Stimulated activated naive CD8-positive, alpha-beta T cell treated with anti-CD3 and anti-CD28 coated beads, Interleukin-15, Interleukin-2, amounts not matched to agents 100 ng/mL and 50 ng/mL, for 24 hours (primary cell): Measurements from ENCODE around the gene KLRF1.

Experiments used
- H3K27ac Mint-ChIP-seq: one replicate; pipeline ENCODE4 v1.8.0; 2021; ENCODE audit warnings: mild to moderate bottlenecking, mixed read lengths
- H3K27me3 Mint-ChIP-seq: one replicate; pipeline ENCODE4 v1.8.0; 2021; ENCODE audit warnings: mixed read lengths
- H3K36me3 Mint-ChIP-seq: one replicate; pipeline ENCODE4 v1.8.0; 2021; ENCODE audit warnings: low read depth, mixed read lengths
- H3K4me1 Mint-ChIP-seq: one replicate; pipeline ENCODE4 v1.8.0; 2021; ENCODE audit warnings: low read depth, mixed read lengths
- H3K4me3 Mint-ChIP-seq: one replicate; pipeline ENCODE4 v1.8.0; 2021; ENCODE audit warnings: mild to moderate bottlenecking, mixed read lengths
- H3K9me3 Mint-ChIP-seq: one replicate; pipeline ENCODE4 v1.8.0; 2021; ENCODE audit warnings: mixed read lengths

The KLRF1 gene

DNA sequence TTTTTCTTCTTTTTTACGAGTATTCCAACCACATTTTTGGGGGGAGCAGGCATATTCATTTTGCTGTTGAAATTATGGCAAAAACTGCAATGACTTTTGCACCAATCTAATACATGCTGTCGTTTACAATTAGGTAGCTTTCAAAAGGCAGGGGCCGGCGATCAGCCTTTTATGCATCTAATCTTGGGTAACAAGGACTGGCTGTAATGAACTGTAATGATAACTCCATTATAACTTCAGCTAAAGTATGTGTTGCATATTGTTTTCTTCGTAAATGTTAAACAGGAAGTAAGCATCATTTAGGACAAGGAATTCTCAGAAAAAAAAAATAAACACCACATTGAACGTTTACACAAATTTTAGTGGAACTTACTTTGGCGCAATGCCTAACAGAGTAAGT, 30.3 kb upstream of the KLRF1 start:
- H3K4me1 Mint-ChIP-seq, result peaks cover 63% of the 10 kb centered on the region
- no peaks in the 10 kb centered on the region for H3K27me3 Mint-ChIP-seq
- H3K9me3 Mint-ChIP-seq, result no peaks in the 10 kb centered on the region
- H3K4me3 Mint-ChIP-seq, result peak overlapping the region; percentile 81
- H3K36me3 Mint-ChIP-seq, result no peaks in the 10 kb centered on the region
- peak overlapping the region; percentile 93 for H3K27ac Mint-ChIP-seq

GRCh38 chr12:9797722-9798619, 29.3 kb upstream of the KLRF1 start:
- Mint-ChIP-seq H3K4me1 (peaks cover 53% of the 10 kb centered on the region), H3K27ac (no peak overlapping the region), H3K4me3 (peak overlapping the region; percentile 7), H3K9me3 (no peaks in the 10 kb centered on the region), H3K27me3 (no peaks in the 10 kb centered on the region), H3K36me3 (no peaks in the 10 kb centered on the region)

DNA sequence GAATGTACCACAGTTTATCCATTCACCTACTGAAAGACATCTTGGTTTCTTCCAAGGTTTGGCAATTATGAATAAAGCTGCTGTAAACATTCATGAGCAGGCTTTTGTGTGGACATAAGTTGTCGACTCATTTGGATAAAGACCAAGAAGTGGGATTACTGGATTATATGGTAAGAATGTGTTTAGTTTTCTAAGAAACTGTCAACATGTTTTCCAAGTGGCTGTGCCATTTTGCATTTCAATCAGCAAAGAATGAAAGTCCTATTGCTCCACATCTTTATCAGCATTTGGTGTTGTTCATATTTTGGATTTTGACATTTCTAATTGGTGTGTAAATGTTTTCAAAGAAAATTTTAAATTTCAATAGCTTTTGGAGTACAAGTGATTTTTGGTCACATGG, 27.3 kb upstream of the KLRF1 start:
- Mint-ChIP-seq H3K27ac (no peak overlapping the region), H3K36me3 (no peaks in the 10 kb centered on the region), H3K27me3 (peaks cover 3% of the 10 kb centered on the region), H3K4me3 (no peak overlapping the region), H3K9me3 (no peaks in the 10 kb centered on the region), H3K4me1 (peaks cover 33% of the 10 kb centered on the region)

DNA sequence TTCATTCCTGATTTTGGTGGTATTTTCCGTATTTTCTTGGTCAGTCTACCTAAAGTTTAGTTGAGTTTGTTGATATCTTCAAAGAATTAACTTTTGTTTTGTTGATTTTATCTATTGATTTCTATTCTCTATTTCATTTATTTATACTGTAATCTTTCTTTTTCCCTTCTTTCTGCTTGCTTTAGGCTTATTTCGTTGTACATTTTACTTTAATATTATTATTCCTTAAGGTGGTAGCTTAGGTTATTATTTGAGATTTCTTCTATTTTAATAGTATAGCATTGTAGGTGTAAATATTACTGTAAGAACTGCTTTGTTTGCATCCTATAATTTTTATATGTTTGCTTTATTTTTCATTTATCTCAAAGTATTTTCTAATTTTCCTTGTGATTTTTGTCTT, 21.4 kb upstream of the KLRF1 start:
- H3K9me3 Mint-ChIP-seq, result no peaks in the 10 kb centered on the region
- H3K36me3 Mint-ChIP-seq, result no peaks in the 10 kb centered on the region
- H3K4me3 Mint-ChIP-seq, result no peak overlapping the region
- peaks cover 11% of the 10 kb centered on the region for H3K27me3 Mint-ChIP-seq
- no peak overlapping the region for H3K27ac Mint-ChIP-seq
- peaks cover 4% of the 10 kb centered on the region for H3K4me1 Mint-ChIP-seq

GRCh38 chr12:9806714-9807113, 20.6 kb upstream of the KLRF1 start:
- no peak overlapping the region for H3K4me3 Mint-ChIP-seq
- H3K4me1 Mint-ChIP-seq, result peaks cover 5% of the 10 kb centered on the region
- H3K27me3 Mint-ChIP-seq, result peaks cover 11% of the 10 kb centered on the region
- H3K27ac Mint-ChIP-seq, result no peak overlapping the region
- no peaks in the 10 kb centered on the region for H3K36me3 Mint-ChIP-seq
- no peaks in the 10 kb centered on the region for H3K9me3 Mint-ChIP-seq

- no peaks in the 10 kb centered on the region for H3K36me3 Mint-ChIP-seq
- no peak overlapping the region for H3K27ac Mint-ChIP-seq
- H3K27me3 Mint-ChIP-seq, result peaks cover 14% of the 10 kb centered on the region
- H3K4me3 Mint-ChIP-seq, result no peak overlapping the region
- H3K4me1 Mint-ChIP-seq, result peaks cover 10% of the 10 kb centered on the region
- H3K9me3 Mint-ChIP-seq, result no peaks in the 10 kb centered on the region
Observed at GRCh38 chr12:9808504-9808903, 18.8 kb upstream of the KLRF1 start.

DNA sequence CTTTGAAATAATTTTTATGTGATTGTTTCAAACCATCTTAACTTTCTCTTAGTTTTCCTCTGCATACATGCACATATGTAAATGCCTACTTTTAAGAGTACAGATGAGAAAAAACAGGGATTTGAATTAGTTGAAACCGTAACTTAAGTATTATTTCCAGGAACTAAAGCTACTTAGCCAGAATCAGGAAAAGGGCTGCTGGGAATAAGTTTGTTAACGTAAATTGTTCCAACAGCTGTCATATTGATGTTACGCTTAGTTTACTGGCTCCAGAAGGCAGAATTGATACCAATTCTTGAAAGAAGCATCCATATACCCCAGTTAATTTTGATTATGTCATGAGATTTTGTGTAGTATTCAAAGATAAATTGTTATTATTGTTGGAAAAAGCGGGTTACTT, 17.9 kb upstream of the KLRF1 start:
- Mint-ChIP-seq H3K4me1 (peaks cover 15% of the 10 kb centered on the region), H3K36me3 (no peaks in the 10 kb centered on the region), H3K27me3 (peaks cover 14% of the 10 kb centered on the region), H3K9me3 (no peaks in the 10 kb centered on the region), H3K4me3 (no peak overlapping the region), H3K27ac (no peak overlapping the region)

DNA sequence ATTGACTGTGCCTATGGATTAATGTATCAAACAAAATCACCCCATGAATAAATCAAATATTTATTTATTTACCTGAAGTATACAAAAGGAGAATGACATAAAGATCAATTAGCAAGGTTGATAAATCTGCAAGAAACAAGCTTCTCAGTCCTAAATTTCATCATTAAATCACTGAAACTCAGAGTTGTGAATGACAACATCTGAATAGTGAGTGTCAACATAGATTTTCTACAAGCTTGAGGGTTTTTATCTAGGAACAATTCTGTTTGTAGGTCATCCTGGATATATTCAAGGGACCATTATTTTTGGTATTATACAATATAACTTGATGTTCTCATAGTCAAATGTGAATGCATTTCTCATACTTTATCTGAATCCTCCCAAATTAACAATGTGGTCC, 17.4 kb upstream of the KLRF1 start:
- Mint-ChIP-seq H3K36me3 (no peaks in the 10 kb centered on the region), H3K4me3 (no peak overlapping the region), H3K27ac (no peak overlapping the region), H3K27me3 (peaks cover 11% of the 10 kb centered on the region), H3K4me1 (peaks cover 15% of the 10 kb centered on the region), H3K9me3 (no peaks in the 10 kb centered on the region)

GRCh38 chr12:9810671-9811070, 16.6 kb upstream of the KLRF1 start:
- H3K36me3 Mint-ChIP-seq, result no peaks in the 10 kb centered on the region
- no peaks in the 10 kb centered on the region for H3K9me3 Mint-ChIP-seq
- H3K27me3 Mint-ChIP-seq, result peaks cover 11% of the 10 kb centered on the region
- peaks cover 15% of the 10 kb centered on the region for H3K4me1 Mint-ChIP-seq
- H3K27ac Mint-ChIP-seq, result no peak overlapping the region
- H3K4me3 Mint-ChIP-seq, result no peak overlapping the region

DNA sequence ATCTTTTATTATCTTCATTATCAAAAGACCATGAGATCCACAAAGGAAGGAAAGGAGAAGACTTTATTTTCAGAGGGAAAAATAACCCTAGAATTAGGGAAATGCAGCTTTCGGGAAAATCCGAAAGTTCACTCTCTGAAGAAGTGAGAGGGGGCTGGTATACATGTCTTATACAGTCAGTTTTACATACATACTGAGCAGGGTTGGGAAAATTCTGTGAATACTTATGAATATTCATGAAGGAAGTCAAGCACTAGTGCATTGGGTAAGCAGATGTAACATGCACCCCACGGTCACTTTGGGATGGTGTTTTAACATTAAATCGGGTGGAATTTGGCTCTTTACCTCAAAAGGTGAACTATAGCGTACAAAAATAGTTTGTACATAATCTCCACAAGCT, 15.7 kb upstream of the KLRF1 start:
- H3K4me3 Mint-ChIP-seq, result no peak overlapping the region

DNA sequence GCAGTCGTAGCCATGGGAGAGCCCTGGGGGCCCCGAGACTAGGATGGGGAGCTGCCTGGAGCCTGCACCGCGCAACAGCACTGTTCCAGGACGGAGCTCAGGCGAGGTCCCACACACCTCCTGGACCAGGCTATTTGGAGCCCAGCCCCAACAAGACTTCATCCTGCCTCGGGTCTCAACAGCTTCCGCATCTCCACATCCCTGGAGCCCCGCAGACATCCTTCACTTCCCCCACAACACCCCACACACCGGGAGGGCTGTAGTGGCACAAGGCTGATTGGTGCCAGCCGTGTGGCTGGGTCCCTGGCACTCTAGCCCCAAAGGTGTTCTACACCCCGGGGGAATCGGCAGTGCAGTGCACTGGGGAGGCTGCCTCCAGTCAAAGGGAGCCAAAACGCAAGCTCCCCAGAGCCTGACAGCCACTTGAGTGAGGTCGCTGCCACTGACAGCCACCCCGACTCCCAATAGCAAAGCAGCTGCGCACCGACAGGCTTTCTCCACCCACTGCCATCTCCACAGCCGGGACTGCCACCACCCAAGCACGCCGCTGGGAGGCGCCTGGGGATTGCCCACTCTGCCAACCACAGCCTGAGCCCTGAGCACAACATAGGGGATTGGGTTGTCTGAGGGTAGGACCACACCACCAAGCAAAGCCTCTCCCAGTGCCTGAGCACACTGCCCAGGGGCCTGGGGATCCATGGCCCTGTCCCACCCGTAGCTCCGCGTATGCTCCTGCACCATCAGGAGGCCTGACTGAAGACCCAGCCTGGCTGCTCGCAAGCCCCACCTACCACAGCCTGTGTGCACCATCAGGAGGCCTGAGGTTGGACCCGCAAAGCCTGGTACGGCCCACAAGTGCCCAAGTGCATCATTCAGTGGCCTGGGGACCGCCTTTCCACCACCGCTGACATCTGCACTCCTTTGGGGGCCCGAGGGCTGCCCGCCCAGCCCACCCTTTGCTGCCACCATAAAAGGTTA, 13.2 kb upstream of the KLRF1 start:
- Mint-ChIP-seq H3K27me3 (peaks cover 11% of the 10 kb centered on the region), H3K4me1 (peaks cover 15% of the 10 kb centered on the region), H3K36me3 (no peaks in the 10 kb centered on the region)

More for the DNA sequence above, 15.7 kb upstream of the KLRF1 start:
- peaks cover 11% of the 10 kb centered on the region for H3K27me3 Mint-ChIP-seq
- no peaks in the 10 kb centered on the region for H3K36me3 Mint-ChIP-seq
- no peak overlapping the region for H3K27ac Mint-ChIP-seq
- peaks cover 15% of the 10 kb centered on the region for H3K4me1 Mint-ChIP-seq
- H3K9me3 Mint-ChIP-seq, result no peaks in the 10 kb centered on the region

DNA sequence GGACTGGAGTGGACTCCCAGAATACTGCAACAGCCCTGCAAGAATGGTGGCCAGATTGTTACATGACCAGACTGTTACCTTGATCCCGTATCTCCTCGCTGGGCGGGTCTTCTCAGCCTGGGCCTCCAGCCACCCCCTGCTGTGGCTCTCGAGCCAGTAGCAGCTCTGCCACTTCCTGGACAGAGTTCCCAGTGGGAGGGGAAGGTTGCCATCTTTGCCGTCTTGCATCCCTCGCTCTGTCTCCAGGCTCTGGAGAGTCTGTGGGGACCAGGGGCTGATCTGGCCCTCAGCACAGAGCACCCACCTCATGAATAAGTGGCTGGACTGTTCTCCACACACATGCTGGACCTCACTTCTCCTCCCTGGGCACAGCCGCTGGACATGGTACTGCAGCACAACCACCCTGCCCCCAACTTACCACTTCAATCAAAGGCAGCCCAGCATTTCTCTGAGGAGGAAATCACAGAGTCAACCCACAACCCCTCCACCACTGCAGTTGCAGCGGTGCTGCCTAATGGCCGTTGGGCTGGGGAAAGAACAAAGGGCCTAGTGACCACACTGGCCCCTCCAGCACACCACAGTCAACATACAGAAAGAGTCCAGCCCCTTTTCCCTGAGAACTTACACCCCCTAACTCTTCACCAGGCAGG, 6.9 kb upstream of the KLRF1 start:
- Mint-ChIP-seq H3K4me1 (no peaks in the 10 kb centered on the region), H3K36me3 (no peaks in the 10 kb centered on the region), H3K27me3 (peaks cover 6% of the 10 kb centered on the region), H3K27ac (no peak overlapping the region), H3K4me3 (no peak overlapping the region), H3K9me3 (no peaks in the 10 kb centered on the region)

More for the DNA sequence above, 13.2 kb upstream of the KLRF1 start:
- Mint-ChIP-seq H3K9me3 (no peaks in the 10 kb centered on the region), H3K27ac (peak overlapping the region; percentile 14), H3K4me3 (peak overlapping the region; percentile 85)

GRCh38 chr12:9829483-9829882, 2.2 kb downstream of the KLRF1 start:
- peak overlapping the region; percentile 4 for H3K4me3 Mint-ChIP-seq
- no peaks in the 10 kb centered on the region for H3K9me3 Mint-ChIP-seq

DNA sequence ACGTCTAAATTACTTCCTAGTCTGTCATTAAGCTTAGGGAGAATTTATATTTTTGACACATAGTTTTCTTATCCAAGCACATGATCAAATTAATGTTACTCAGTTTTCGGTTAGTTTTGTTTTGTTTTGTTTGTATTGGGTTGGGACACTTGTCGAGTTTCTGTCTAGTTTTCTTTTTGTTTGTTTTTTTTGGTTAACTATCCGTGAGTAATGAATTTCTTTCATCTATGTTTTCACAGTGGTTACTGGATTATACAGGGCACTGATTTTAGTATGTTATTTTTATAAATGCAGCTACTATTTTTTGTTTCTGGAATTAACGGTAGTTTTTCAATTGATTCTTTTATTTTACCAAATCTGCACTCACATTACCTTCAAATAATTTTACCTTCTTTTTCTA, 2.7 kb downstream of the KLRF1 start:
- no peaks in the 10 kb centered on the region for H3K9me3 Mint-ChIP-seq
- no peaks in the 10 kb centered on the region for H3K36me3 Mint-ChIP-seq
- peak overlapping the region; percentile 4 for H3K4me3 Mint-ChIP-seq
- no peak overlapping the region for H3K27ac Mint-ChIP-seq
- no peaks in the 10 kb centered on the region for H3K4me1 Mint-ChIP-seq
- no peaks in the 10 kb centered on the region for H3K27me3 Mint-ChIP-seq

More at GRCh38 chr12:9829483-9829882, 2.2 kb downstream of the KLRF1 start:
- no peak overlapping the region for H3K27ac Mint-ChIP-seq
- H3K36me3 Mint-ChIP-seq, result no peaks in the 10 kb centered on the region
- H3K27me3 Mint-ChIP-seq, result no peaks in the 10 kb centered on the region
- H3K4me1 Mint-ChIP-seq, result no peaks in the 10 kb centered on the region
